Stimulated activated naive B cell treated with anti-CD40 and anti-IgM and Interleukin-4, amounts not matched to agents 10 μg/mL and 1 μg/mL and 100 μg/mL, for 72 hours (primary cell): ENCODE data around the gene LRP1.

ENCODE experiments used
- ATAC-seq, 2 donors: fragments of 150-1000 bp; cut with Tn5 transposase; replicated peaks; 2 replicates each; pipeline ENCODE4 v1.10.0; 2021; ENCODE audit warnings: moderate library complexity in 1 of 2
- DNase-seq: peaks from one replicate; pipeline ENCODE4 v3.0.0; 2021
- H3K27ac Mint-ChIP-seq: one replicate; pipeline ENCODE4 v1.8.0; 2022; ENCODE audit warnings: mild to moderate bottlenecking, mixed read lengths
- H3K27me3 Mint-ChIP-seq, 2 donors: one replicate each; pipeline ENCODE4 v1.8.0; 2022; ENCODE audit warnings: mixed read lengths in 2 of 2
- H3K36me3 Mint-ChIP-seq, 2 donors: one replicate each; pipeline ENCODE4 v1.8.0; 2022; ENCODE audit warnings: mixed read lengths in 2 of 2, mild to moderate bottlenecking in 1 of 2
- H3K4me1 Mint-ChIP-seq, 2 donors: one replicate each; pipeline ENCODE4 v1.8.0; 2022; ENCODE audit warnings: mixed read lengths in 2 of 2, mild to moderate bottlenecking in 1 of 2
- H3K4me3 Mint-ChIP-seq, 2 donors: one replicate each; pipeline ENCODE4 v1.8.0; 2022; ENCODE audit warnings: mild to moderate bottlenecking in 2 of 2, mixed read lengths in 2 of 2, moderate library complexity in 1 of 2
- H3K9me3 Mint-ChIP-seq, 2 donors: one replicate each; pipeline ENCODE4 v1.8.0; 2022; ENCODE audit warnings: mixed read lengths in 2 of 2, mild to moderate bottlenecking in 1 of 2

LRP1 gene

DNA sequence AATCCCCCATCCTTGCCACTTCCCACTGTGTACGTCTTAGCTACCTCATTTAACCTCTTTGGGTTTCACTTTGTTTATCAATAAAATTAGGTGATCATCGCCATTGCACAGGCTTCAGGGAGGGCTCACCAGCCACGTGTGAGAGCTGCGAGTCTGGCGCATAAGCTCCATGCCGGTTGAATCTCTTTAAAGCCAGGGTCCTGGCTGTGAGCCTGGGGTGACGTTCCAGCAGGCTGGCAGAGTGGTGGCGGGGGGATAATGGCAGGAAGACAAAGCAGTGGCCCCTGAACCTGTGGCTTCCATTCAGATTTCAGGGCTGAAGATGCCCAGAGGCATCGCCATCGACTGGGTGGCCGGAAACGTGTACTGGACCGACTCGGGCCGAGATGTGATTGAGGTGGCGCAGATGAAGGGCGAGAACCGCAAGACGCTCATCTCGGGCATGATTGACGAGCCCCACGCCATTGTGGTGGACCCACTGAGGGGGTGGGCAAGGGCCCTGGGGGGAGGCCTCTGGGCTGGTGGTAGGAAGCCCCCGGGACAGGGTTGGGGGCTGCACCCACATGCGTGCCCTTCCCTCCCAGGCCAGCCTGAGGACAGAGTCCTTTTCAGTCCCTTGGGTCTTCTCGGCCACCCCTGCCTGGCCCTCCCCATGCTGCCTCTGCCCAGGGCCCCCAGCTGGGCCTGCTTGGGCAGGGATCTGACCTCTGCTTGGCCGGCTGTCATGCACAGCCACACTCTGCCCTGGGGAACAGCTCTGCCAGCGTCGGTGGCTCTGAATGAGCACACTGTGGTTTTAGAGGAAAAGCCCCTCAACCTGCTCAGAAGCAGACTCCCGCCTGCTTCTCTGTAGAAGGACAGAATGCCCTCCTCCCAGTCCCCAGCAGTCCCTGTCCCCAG, 79.7 kb downstream of the LRP1 start:
- Mint-ChIP-seq H3K36me3 (no peaks in the 10 kb centered on the region), H3K27me3 (peaks cover 10 to 12% of the 10 kb centered on the region in 2 donors)

GRCh38 chr12:57208631-57209282, 80.5 kb downstream of the LRP1 start:
- no peak for ATAC-seq
- peaks cover 7 to 10% of the 10 kb centered on the region in 2 donors for H3K4me1 Mint-ChIP-seq
- no peaks in the 10 kb centered on the region for H3K36me3 Mint-ChIP-seq
- no peak for DNase-seq
- no peak overlapping the region for H3K4me3 Mint-ChIP-seq
- H3K27ac Mint-ChIP-seq: no peak overlapping the region
- peaks cover 12 to 17% of the 10 kb centered on the region in 2 donors for H3K27me3 Mint-ChIP-seq
- H3K9me3 Mint-ChIP-seq: no peaks in the 10 kb centered on the region

More for the DNA sequence above, 79.7 kb downstream of the LRP1 start:
- Mint-ChIP-seq H3K4me1 (peaks cover 0 to 4% of the 10 kb centered on the region in 2 donors), H3K27ac (no peak overlapping the region), H3K9me3 (no peaks in the 10 kb centered on the region), H3K4me3 (no peak overlapping the region)
- ATAC-seq: peak in 1 of 2 donors; percentile 45
- DNase-seq: no peak

DNA sequence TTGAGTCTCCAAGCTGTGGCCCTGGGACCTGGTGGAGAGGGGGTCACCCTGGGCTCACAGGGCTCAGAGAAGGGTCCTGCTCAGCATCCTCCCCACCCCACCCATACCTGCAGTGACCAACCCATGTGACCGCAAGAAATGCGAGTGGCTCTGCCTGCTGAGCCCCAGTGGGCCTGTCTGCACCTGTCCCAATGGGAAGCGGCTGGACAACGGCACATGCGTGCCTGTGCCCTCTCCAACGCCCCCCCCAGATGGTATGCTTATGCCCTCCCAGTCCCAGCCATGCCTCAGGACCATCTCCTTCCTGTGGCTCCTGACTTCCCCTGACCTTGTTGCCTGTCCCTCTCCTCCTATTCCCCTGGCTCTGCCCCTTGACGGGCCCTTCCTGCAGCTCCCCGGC, 81.6 kb downstream of the LRP1 start:
- ATAC-seq (no peak), DNase-seq (no peak)
- Mint-ChIP-seq H3K36me3 (no peaks in the 10 kb centered on the region), H3K4me3 (no peak overlapping the region), H3K9me3 (no peaks in the 10 kb centered on the region), H3K27ac (no peak overlapping the region), H3K4me1 (peaks cover 19 to 22% of the 10 kb centered on the region in 2 donors), H3K27me3 (peaks cover 14 to 24% of the 10 kb centered on the region in 2 donors)

DNA sequence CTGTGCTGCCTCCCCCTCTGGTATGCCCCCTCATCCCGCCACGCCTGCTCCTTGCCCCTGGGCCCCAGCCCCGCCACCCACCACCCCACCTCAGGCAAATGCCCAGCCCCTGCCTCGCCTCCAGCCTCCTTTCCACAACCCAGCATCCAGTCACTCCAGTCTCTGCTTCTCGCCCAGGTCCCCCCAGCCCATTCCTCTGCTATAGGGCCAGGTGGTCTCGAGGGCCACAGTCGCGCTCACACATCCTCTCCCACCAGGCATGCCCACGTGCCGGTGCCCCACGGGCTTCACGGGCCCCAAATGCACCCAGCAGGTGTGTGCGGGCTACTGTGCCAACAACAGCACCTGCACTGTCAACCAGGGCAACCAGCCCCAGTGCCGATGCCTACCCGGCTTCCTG, 82.2 kb downstream of the LRP1 start:
- Mint-ChIP-seq H3K4me1 (peaks cover 24 to 26% of the 10 kb centered on the region in 2 donors), H3K36me3 (no peaks in the 10 kb centered on the region), H3K4me3 (no peak overlapping the region), H3K27me3 (peaks cover 19 to 28% of the 10 kb centered on the region in 2 donors), H3K9me3 (no peaks in the 10 kb centered on the region), H3K27ac (no peak overlapping the region)
- DNase-seq: no peak
- no peak for ATAC-seq

DNA sequence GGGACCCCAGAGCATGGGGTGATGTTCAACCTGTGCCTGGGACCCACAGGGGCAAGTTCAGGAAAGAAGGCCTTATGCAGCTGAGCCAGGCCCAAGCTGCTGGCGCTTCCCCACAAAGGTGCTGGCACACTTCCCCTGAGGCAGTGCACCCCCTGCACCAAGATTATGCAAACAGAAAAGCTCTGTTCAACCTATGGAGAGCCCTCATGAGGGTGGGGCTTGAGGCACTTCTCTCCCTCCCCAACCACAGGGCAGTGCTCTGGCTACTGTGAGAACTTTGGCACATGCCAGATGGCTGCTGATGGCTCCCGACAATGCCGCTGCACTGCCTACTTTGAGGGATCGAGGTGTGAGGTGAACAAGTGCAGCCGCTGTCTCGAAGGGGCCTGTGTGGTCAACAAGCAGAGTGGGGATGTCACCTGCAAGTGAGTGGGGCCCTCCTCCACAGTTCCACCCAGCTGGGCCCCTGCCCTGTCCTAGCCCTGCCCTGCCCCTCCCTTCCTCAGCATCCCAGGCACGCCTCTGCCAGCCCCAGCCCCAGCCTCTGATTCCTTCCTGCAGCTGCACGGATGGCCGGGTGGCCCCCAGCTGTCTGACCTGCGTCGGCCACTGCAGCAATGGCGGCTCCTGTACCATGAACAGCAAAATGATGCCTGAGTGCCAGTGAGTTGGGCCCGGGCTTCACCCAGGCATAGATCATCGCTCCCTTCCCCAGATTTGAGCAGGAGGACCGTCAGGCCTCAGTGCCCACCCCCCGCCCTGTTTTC, 82.8 kb downstream of the LRP1 start:
- DNase-seq (no peak), ATAC-seq (no peak)
- H3K4me3 Mint-ChIP-seq: no peak overlapping the region
- H3K36me3 Mint-ChIP-seq: no peaks in the 10 kb centered on the region
- no peak overlapping the region for H3K27ac Mint-ChIP-seq
- no peaks in the 10 kb centered on the region for H3K9me3 Mint-ChIP-seq
- H3K4me1 Mint-ChIP-seq: peaks cover 31 to 32% of the 10 kb centered on the region in 2 donors
- peaks cover 25 to 34% of the 10 kb centered on the region in 2 donors for H3K27me3 Mint-ChIP-seq

GRCh38 chr12:57211791-57212700, 83.8 kb downstream of the LRP1 start:
- H3K27me3 Mint-ChIP-seq: peaks cover 26 to 34% of the 10 kb centered on the region in 2 donors
- H3K9me3 Mint-ChIP-seq: no peaks in the 10 kb centered on the region
- no peak for ATAC-seq
- H3K4me1 Mint-ChIP-seq: peaks cover 33 to 34% of the 10 kb centered on the region in 2 donors
- DNase-seq: no peak
- H3K27ac Mint-ChIP-seq: no peak overlapping the region
- H3K36me3 Mint-ChIP-seq: no peaks in the 10 kb centered on the region
- H3K4me3 Mint-ChIP-seq: no peak overlapping the region

- Mint-ChIP-seq H3K4me1 (peaks cover 39 to 40% of the 10 kb centered on the region in 2 donors), H3K4me3 (no peak overlapping the region), H3K36me3 (no peaks in the 10 kb centered on the region), H3K27ac (peak overlapping the region; percentile 34), H3K9me3 (no peaks in the 10 kb centered on the region), H3K27me3 (peaks cover 32 to 39% of the 10 kb centered on the region in 2 donors)
- DNase-seq (no peak), ATAC-seq (no peak)
These were observed 84.4 kb downstream of the LRP1 start for GRCh38 chr12:57212701-57213057.

DNA sequence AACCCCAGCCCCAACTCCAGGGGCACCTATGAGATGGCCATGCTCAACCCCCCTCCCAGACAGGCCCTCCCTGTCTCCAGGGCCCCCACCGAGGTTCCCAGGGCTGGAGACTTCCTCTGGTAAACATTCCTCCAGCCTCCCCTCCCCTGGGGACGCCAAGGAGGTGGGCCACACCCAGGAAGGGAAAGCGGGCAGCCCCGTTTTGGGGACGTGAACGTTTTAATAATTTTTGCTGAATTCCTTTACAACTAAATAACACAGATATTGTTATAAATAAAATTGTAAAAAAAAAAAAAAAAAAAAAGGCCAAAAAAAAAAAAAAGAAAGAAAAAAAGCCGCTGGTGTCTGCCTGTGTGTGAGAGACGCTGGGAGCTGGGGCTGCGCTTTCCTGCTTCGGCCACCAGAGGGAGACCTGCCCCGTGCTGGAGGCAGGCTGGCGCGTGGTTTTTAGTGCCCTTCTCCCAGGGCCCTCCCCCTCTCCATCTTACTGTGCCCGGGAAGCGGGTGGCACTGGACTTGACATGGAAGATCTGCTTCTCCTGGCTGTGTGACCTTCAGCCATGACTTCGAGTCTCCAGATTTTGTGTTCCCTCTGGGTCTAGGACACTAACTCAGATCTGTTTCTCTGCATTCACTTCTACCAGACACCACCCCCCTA, 84.9 kb downstream of the LRP1 start:
- peak; percentile 55 to 67 for ATAC-seq
- Mint-ChIP-seq H3K27ac (no peak overlapping the region), H3K4me3 (peak overlapping the region in 1 of 2 donors; percentile 5), H3K4me1 (peaks cover 43 to 45% of the 10 kb centered on the region in 2 donors), H3K36me3 (no peaks in the 10 kb centered on the region), H3K27me3 (peaks cover 37 to 43% of the 10 kb centered on the region in 2 donors), H3K9me3 (no peaks in the 10 kb centered on the region)
- peak; percentile 67 for DNase-seq

GRCh38 chr12:57213763-57214397, 85.6 kb downstream of the LRP1 start:
- H3K4me1 Mint-ChIP-seq: peaks cover 48 to 52% of the 10 kb centered on the region in 2 donors
- H3K4me3 Mint-ChIP-seq: peak overlapping the region in 1 of 2 donors; percentile 15
- peak overlapping the region; percentile 47 for H3K27ac Mint-ChIP-seq
- H3K36me3 Mint-ChIP-seq: no peaks in the 10 kb centered on the region
- DNase-seq (no peak), ATAC-seq (no peak)
- H3K9me3 Mint-ChIP-seq: no peaks in the 10 kb centered on the region
- peaks cover 44 to 50% of the 10 kb centered on the region in 2 donors for H3K27me3 Mint-ChIP-seq

DNA sequence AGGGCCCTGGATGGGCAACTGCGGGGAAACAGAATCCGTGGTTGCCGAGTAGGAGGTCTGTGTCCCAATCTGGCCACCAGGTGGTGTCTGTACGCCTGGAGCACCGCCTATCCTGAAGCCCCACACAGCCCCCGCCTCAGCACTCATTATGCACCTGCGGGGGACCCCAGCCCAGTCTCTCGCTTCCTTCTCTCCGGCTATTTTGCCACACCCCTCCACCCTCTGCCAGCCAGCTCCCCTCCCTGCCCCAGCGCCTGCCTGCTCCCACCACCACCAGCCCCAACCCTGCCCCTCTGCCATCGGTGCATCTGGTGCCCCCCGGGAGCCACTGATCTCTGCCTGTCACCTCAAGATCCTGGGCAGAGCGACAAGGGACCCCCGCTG, 86.1 kb downstream of the LRP1 start:
- peak; percentile 48 for DNase-seq
- peaks cover 49 to 55% of the 10 kb centered on the region in 2 donors for H3K4me1 Mint-ChIP-seq

GRCh38 chr12:57215065-57215464, 86.8 kb downstream of the LRP1 start:
- ATAC-seq: no peak
- no peaks in the 10 kb centered on the region for H3K9me3 Mint-ChIP-seq

More for the DNA sequence above, 86.1 kb downstream of the LRP1 start:
- peak; percentile 50 to 65 for ATAC-seq
- Mint-ChIP-seq H3K27me3 (peaks cover 49 to 55% of the 10 kb centered on the region in 2 donors), H3K36me3 (no peaks in the 10 kb centered on the region), H3K4me3 (peak overlapping the region in 1 of 2 donors; percentile 15), H3K9me3 (no peaks in the 10 kb centered on the region), H3K27ac (peak overlapping the region; percentile 65)

DNA sequence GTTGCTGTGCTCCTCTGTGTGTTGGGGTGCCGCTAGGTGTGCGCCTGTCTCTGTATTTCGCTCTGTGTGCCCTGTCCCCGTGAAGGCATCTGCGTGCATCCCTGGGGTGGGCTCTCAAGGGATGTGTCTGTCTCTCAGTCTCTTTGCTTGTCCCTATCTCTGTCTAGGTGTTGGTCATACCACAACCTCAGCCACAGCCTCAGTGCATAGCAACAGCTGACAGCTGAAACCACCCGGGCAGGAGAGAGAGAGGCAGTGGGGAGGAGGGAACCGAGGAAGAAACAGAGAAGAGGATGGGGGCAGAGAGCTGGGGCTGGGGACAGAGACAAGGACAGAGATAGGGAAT, 87.4 kb downstream of the LRP1 start:
- H3K27ac Mint-ChIP-seq: peak overlapping the region; percentile 70
- H3K9me3 Mint-ChIP-seq: no peaks in the 10 kb centered on the region
- H3K27me3 Mint-ChIP-seq: peaks cover 55 to 58% of the 10 kb centered on the region in 2 donors
- no peak for DNase-seq
- H3K4me3 Mint-ChIP-seq: peak overlapping the region; percentile 78 to 90
- H3K4me1 Mint-ChIP-seq: peaks cover 55 to 64% of the 10 kb centered on the region in 2 donors
- peak; percentile 55 to 57 for ATAC-seq
- no peaks in the 10 kb centered on the region for H3K36me3 Mint-ChIP-seq

More at GRCh38 chr12:57215065-57215464, 86.8 kb downstream of the LRP1 start:
- peaks cover 53 to 62% of the 10 kb centered on the region in 2 donors for H3K4me1 Mint-ChIP-seq
- peaks cover 55 to 60% of the 10 kb centered on the region in 2 donors for H3K27me3 Mint-ChIP-seq
- peak overlapping the region in 1 of 2 donors; percentile 90 for H3K4me3 Mint-ChIP-seq
- DNase-seq: no peak
- peak overlapping the region; percentile 70 for H3K27ac Mint-ChIP-seq
- H3K36me3 Mint-ChIP-seq: no peaks in the 10 kb centered on the region
